HG02885 (cell line): ENCODE measurements around the gene AANAT.
A peak's percentile ranks its signal among the peaks of the same experiment; 100 is the strongest.

Source experiments
- ATAC-seq: cut with Tn5 transposase; IDR thresholded peaks from one replicate; pipeline ENCODE4 v1.9.1; 2021; ENCODE audit warnings: mild to moderate bottlenecking; ENCODE audit not compliant: unreplicated experiment, poor library complexity

The AANAT gene

GRCh38 chr17:76441686-76442340 lies 25.6 kb upstream of the AANAT start:
- ATAC-seq: no peak

GRCh38 chr17:76442341-76443338 lies 24.8 kb upstream of the AANAT start:
- no peak for ATAC-seq

- ATAC-seq: no peak
These were observed 22.7 kb upstream of the AANAT start for GRCh38 chr17:76444518-76445311.

GRCh38 chr17:76445697-76446448 lies 21.5 kb upstream of the AANAT start:
- ATAC-seq: no peak

- no peak for ATAC-seq
These were observed 20.8 kb upstream of the AANAT start for GRCh38 chr17:76446449-76447231.

DNA sequence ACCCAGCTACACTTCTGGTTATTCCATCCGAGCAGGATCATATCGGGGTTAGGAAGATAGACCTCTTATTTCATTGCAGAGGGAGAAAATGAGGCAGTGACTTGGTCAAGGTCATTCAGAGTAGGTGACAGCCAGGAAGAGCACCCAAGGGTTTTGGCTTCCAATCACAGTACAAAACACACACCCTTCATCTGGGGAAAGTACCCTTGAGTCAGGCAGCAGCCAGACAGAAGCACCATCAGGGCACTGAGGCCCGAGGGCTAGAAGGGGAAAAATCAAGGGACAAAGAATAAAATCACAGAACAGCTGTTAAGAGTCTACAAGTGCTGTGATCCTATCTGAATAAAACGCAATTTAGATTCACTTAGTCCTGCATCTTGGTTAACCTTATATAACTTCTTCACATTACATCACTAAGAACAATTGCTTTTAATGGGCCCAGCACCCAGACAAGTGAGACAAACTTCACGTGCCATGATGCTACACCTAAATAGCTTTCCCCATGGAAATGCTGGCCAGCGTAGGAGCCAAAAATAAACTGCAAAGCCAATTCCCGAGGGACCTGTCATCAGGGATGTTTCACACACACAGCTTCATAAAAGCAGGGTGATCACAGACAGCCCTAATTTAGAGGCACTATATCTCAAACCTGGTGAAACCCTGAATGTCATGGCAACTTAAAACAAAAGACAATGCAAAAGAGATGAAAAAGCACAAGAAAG lies 19.3 kb upstream of the AANAT start:
- ATAC-seq: no peak

GRCh38 chr17:76449126-76449525 lies 18.3 kb upstream of the AANAT start:
- no peak for ATAC-seq

- ATAC-seq: no peak
These were observed 15.9 kb upstream of the AANAT start for GRCh38 chr17:76451506-76451905.

DNA sequence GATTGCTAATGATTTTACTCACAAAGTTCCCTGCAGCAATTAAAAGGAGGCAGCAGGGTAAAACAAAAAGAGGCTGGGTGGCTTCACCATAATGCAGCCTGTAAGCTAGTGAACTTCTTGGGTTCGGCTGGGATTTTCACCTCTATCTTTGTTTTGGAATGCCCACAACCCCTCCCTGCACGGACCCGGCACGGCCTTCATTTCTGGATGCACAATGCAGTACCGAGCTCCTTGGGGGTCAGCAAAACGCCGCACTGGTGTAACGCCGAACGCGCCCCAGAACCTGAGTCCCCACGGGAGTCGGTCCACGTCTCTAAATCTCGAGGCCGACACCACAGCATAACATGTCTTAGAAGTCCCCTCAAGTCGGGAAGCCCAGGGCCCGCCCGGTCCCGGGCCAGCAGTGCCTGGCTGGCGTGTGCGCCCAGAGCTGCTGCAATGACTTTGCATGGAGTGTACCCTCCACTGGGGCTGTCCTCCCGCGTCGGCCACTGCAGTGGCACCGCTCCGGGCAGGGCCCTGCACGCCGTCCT lies 15.2 kb upstream of the AANAT start:
- no peak for ATAC-seq

DNA sequence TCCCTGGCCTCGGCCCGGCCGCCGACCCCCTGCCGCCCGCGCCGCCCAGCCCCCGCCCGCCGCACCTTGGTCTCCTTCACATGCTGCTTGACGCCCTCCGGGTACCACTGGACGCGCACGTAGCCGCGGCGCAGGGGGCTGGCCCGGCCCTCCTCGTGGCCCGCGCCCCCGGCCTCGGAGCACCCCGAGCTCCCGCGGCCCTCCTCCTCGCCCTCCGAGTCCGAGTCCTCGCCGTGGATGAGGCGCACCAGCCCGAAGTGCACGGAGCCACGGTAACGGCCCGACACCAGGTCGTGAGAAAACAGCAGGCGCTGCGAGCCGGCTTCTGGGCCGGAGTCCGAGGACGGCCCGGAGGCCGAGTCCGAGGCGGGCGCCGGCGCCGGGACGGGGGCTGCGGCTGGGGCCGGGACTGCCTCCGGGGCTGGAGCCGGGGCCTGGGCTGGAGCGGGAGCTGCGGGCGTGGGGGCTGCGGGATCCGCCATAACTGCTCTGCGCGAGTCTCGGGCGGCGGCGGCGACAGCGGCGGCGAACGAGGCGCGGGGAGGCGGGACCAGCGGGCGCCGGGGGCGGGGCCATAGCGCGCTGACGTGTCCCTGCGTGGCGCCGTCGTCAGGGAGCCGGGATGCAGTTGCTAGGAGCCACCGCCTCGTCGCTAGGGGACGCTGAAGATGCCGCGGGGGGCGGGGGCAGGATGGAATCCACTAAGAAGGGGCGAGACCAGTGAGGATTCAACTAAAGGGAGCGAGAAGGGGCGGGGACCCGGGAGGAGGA lies 14.6 kb upstream of the AANAT start, which contains the start of gene UBE2O:
Gene UBE2O (minus strand): TSS at position 493 of the 771 bp plus-strand sequence. CDS start 11 bp downstream, at position 482.
- peak; percentile 95 for ATAC-seq

- no peak for ATAC-seq
These were observed 14.0 kb upstream of the AANAT start for GRCh38 chr17:76453431-76453743.

- no peak for ATAC-seq
These were observed 8.6 kb upstream of the AANAT start for GRCh38 chr17:76458580-76459490.

DNA sequence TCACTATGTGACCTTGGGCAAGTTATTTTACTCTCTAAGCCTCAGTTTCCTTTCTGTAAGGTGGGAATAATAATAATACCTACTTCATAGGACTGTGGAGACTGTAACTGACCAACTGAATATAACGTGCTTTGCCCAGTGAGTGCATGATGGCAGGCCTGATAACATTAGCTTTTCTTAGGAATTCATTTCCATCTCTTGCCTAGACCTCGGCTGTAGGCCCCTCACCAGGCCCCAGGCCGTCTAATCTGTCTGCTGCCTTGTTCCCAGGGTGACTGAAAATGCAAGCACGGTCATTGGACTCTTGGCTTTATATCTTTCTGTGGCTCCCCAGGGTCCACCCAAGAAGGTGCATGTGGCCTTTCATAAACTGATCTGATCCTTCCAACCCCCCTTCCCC lies 7.7 kb upstream of the AANAT start:
- no peak for ATAC-seq

DNA sequence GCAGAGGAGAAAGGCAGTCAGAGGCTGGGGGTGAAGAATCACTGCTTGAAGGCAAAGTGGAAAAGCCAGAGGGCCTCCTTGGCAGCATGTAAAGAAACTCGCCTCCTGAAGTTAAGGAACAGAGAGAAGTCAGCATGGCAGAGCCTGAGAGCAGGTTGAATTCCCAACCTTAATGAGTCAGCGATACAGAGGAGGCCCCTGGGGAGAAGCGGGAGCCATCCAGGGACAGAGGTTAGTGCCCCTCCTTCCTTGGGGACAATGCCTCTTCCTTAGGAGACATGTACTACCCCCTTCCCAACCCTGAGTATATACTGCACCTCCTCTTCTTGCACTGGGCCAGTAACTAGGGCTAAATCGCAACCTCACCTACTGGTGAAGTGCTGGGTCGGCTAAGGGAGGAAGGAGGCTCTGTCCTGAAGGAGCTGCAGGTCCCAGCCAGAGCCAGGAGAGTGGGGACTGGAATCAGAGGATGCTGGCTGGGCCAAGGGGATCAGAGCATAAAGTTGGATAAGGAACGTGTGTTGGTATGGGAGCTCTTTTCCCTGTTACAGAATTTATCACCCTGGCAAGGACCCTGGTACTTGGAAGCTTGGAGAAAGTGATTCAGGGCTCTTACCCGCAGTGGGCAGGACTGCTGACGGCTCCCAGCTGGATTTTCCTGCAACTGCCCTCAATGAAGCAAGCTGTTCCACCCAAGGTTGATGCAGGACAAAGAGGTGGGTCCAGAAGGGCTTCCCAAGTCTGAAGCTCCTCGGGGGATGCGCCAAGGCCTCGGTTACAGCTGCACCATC lies 5.4 kb upstream of the AANAT start:
- no peak for ATAC-seq

DNA sequence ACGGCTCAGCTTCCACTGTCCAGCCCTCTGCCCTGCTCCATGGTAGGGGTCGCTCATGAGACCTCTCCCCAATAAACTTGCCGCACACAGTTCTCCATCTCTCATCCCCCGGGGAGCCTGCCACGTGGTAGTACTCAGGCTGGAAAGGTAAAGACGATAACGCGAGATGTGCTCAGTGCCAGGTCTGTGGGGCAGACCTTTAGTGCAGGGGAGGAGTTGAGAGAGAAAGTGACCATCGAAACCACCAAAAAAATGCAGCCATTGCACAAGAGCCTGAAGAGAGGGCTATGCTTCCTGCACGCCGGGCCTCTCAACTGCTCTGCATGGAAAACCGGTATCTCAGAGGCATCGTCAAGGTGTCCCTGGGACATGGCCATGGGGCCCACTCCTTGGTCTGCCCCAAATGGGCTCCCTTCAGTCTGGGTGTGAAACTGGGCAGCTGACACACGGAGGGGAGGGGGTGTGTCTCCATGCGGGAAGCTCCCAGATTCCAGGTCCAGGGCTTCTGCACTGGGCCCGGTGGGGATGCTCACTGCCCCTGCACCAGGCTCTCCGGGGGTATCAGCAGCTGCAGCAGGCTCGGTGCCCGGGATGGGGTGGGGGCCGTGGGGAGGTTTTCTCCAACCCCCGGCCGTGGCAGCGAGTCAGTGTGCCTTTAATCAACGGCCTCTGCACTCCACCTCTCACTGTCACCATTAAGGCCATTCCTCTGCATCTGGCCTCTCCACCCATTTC lies 4.7 kb upstream of the AANAT start:
- no peak for ATAC-seq
